ENCODE data around the gene RIPK3.

The RIPK3 gene

GRCh38 chr14:24324024-24324423, 15.8 kb downstream of the RIPK3 start:
- H3K4me3 ChIP-seq (ENCODE audit: low read depth, low read length), result no peak overlapping the region

GRCh38 chr14:24323341-24323740, 16.4 kb downstream of the RIPK3 start:
- no peak overlapping the region for H3K4me3 ChIP-seq (ENCODE audit: low read depth, low read length)

- H3K4me3 ChIP-seq (ENCODE audit: low read depth, low read length), result no peak overlapping the region
Measured at GRCh38 chr14:24322672-24323071, 17.1 kb downstream of the RIPK3 start.

- H3K4me3 ChIP-seq (ENCODE audit: low read depth, low read length), result no peak overlapping the region
Measured at GRCh38 chr14:24321212-24321975, 18.4 kb downstream of the RIPK3 start.

GRCh38 chr14:24317141-24317928, 22.5 kb downstream of the RIPK3 start:
- no peak overlapping the region for H3K4me3 ChIP-seq (ENCODE audit: low read depth, low read length)

- no peak overlapping the region for H3K4me3 ChIP-seq (ENCODE audit: low read depth, low read length)
Measured at GRCh38 chr14:24316597-24316950, 23.2 kb downstream of the RIPK3 start.

- no peak overlapping the region for H3K4me3 ChIP-seq (ENCODE audit: low read depth, low read length)
Measured at GRCh38 chr14:24315807-24316596, 23.8 kb downstream of the RIPK3 start.

GRCh38 chr14:24315243-24315806, 24.5 kb downstream of the RIPK3 start:
- H3K4me3 ChIP-seq (ENCODE audit: low read depth, low read length), result no peak overlapping the region

GRCh38 chr14:24314377-24315193, 25.2 kb downstream of the RIPK3 start:
- H3K4me3 ChIP-seq (ENCODE audit: low read depth, low read length), result no peak overlapping the region

GRCh38 chr14:24313913-24314312, 25.9 kb downstream of the RIPK3 start:
- no peak overlapping the region for H3K4me3 ChIP-seq (ENCODE audit: low read depth, low read length)

- H3K4me3 ChIP-seq (ENCODE audit: low read depth, low read length), result no peak overlapping the region
Measured at GRCh38 chr14:24312736-24313507, 26.9 kb downstream of the RIPK3 start.

GRCh38 chr14:24311837-24312615, 27.8 kb downstream of the RIPK3 start:
- H3K4me3 ChIP-seq (ENCODE audit: low read depth, low read length), result no peak overlapping the region

- no peak within 1 kb of the TSS for H3K4me3 ChIP-seq (ENCODE audit: low read depth, low read length)
Measured at GRCh38 chr14:24310646-24311604, 28.9 kb downstream of the RIPK3 start, which contains the start of gene LTB4R. LTB4R (plus strand) TSS chr14:24311502; CDS start chr14:24315652, 4,150 bp downstream.

GRCh38 chr14:24310265-24310645, 29.5 kb downstream of the RIPK3 start:
- H3K4me3 ChIP-seq (ENCODE audit: low read depth, low read length), result no peak overlapping the region

GRCh38 chr14:24309538-24310264, 30.1 kb downstream of the RIPK3 start, which contains the start of gene LTB4R2:
LTB4R2 (plus strand) TSS chr14:24310140; CDS start chr14:24310665, 525 bp downstream.
- H3K4me3 ChIP-seq (ENCODE audit: low read depth, low read length), result no peak within 1 kb of the TSS

- no peak overlapping the region for H3K4me3 ChIP-seq (ENCODE audit: low read depth, low read length)
Measured at GRCh38 chr14:24308342-24309124, 31.3 kb downstream of the RIPK3 start.

All from iPS-11a (cell line).